ENCODE measurements around the gene ANKRD9. TPM values are rescaled to one million over a fixed set of nuclear protein-coding genes. Genes with fewer than 3 reads are reported as not detected.

ANKRD9 gene
- total and polyA plus RNA-seq, 2 experiments from 2014 or later: 17.3 to 95.9 TPM

GRCh38 chr14:102502571-102502970 is 7.0 kb downstream of the ANKRD9 start:
- ATAC-seq (no peak), DNase-seq (ENCODE audit: low spot score) (no peak)
- no peaks in the 10 kb centered on the region for H3K79me2 ChIP-seq (replicated peaks; ENCODE audit: insufficient read depth)
- Mint-ChIP-seq H3K27me3 (ENCODE audit: insufficient read depth, low read depth, poor library complexity) (peaks cover 5% of the 10 kb centered on the region), H3K4me1 (no peaks in the 10 kb centered on the region; the same call in 2 of the 3 replicates), H3K36me3 (ENCODE audit: low read depth) (peaks cover 11% of the 10 kb centered on the region; the same call in 2 of the 3 replicates), H3K27ac (no peak overlapping the region), H3K9me3 (no peaks in the 10 kb centered on the region), H3K4me3 (no peak overlapping the region)
- no peak overlapping the region for H3K4me3 ChIP-seq
- H3K27ac ChIP-seq (ENCODE audit: low read depth): no peak overlapping the region
- H3K4me1 ChIP-seq (ENCODE audit: insufficient read depth): no peaks in the 10 kb centered on the region
- peaks cover 4% of the 10 kb centered on the region; the same call in 1 of the 2 replicates for H4K20me1 ChIP-seq (replicated peaks; ENCODE audit: insufficient read depth)
- no peak overlapping the region for H2AFZ ChIP-seq
- no peaks in the 10 kb centered on the region for H3K27me3 ChIP-seq (ENCODE audit: insufficient read depth)
- TF ChIP-seq CREB1 (CRISPR knock-in tag; IDR thresholded peaks at IDR 0.05; ENCODE audit: low read depth) (no peak), EZH2phosphoT487 (IDR thresholded peaks at IDR 0.05; ENCODE audit: unreplicated experiment) (no peak), POLR2AphosphoS5 (IDR thresholded peaks at IDR 0.05; ENCODE audit: low read depth) (no peak), NANOG (IDR thresholded peaks at IDR 0.05; ENCODE audit: borderline replicate concordance) (no peak), ZNF331 (CRISPR knock-in tag; IDR thresholded peaks at IDR 0.05; ENCODE audit: low read depth) (no peak), JUNB (IDR thresholded peaks at IDR 0.05; ENCODE audit: unreplicated experiment) (no peak), REST (IDR thresholded peaks at IDR 0.05; ENCODE audit: unreplicated experiment) (no peak), EZH2 (IDR thresholded peaks at IDR 0.05; ENCODE audit: low read depth, unreplicated experiment) (no peak), ZNF114 (CRISPR knock-in tag; IDR thresholded peaks at IDR 0.05) (no peak), STAT1 (IDR thresholded peaks at IDR 0.05; ENCODE audit: unreplicated experiment) (no peak)
- TF ChIP-seq, protein P1, sequence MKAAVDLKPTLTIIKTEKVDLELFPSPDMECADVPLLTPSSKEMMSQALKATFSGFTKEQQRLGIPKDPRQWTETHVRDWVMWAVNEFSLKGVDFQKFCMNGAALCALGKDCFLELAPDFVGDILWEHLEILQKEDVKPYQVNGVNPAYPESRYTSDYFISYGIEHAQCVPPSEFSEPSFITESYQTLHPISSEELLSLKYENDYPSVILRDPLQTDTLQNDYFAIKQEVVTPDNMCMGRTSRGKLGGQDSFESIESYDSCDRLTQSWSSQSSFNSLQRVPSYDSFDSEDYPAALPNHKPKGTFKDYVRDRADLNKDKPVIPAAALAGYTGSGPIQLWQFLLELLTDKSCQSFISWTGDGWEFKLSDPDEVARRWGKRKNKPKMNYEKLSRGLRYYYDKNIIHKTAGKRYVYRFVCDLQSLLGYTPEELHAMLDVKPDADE (IDR thresholded peaks at IDR 0.05): no peak
- TF ChIP-seq, protein P2, sequence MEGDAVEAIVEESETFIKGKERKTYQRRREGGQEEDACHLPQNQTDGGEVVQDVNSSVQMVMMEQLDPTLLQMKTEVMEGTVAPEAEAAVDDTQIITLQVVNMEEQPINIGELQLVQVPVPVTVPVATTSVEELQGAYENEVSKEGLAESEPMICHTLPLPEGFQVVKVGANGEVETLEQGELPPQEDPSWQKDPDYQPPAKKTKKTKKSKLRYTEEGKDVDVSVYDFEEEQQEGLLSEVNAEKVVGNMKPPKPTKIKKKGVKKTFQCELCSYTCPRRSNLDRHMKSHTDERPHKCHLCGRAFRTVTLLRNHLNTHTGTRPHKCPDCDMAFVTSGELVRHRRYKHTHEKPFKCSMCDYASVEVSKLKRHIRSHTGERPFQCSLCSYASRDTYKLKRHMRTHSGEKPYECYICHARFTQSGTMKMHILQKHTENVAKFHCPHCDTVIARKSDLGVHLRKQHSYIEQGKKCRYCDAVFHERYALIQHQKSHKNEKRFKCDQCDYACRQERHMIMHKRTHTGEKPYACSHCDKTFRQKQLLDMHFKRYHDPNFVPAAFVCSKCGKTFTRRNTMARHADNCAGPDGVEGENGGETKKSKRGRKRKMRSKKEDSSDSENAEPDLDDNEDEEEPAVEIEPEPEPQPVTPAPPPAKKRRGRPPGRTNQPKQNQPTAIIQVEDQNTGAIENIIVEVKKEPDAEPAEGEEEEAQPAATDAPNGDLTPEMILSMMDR (conservative IDR thresholded peaks at IDR 0.05; ENCODE audit: low read depth in 2 of 2): no peak
- TF ChIP-seq, protein P3, sequence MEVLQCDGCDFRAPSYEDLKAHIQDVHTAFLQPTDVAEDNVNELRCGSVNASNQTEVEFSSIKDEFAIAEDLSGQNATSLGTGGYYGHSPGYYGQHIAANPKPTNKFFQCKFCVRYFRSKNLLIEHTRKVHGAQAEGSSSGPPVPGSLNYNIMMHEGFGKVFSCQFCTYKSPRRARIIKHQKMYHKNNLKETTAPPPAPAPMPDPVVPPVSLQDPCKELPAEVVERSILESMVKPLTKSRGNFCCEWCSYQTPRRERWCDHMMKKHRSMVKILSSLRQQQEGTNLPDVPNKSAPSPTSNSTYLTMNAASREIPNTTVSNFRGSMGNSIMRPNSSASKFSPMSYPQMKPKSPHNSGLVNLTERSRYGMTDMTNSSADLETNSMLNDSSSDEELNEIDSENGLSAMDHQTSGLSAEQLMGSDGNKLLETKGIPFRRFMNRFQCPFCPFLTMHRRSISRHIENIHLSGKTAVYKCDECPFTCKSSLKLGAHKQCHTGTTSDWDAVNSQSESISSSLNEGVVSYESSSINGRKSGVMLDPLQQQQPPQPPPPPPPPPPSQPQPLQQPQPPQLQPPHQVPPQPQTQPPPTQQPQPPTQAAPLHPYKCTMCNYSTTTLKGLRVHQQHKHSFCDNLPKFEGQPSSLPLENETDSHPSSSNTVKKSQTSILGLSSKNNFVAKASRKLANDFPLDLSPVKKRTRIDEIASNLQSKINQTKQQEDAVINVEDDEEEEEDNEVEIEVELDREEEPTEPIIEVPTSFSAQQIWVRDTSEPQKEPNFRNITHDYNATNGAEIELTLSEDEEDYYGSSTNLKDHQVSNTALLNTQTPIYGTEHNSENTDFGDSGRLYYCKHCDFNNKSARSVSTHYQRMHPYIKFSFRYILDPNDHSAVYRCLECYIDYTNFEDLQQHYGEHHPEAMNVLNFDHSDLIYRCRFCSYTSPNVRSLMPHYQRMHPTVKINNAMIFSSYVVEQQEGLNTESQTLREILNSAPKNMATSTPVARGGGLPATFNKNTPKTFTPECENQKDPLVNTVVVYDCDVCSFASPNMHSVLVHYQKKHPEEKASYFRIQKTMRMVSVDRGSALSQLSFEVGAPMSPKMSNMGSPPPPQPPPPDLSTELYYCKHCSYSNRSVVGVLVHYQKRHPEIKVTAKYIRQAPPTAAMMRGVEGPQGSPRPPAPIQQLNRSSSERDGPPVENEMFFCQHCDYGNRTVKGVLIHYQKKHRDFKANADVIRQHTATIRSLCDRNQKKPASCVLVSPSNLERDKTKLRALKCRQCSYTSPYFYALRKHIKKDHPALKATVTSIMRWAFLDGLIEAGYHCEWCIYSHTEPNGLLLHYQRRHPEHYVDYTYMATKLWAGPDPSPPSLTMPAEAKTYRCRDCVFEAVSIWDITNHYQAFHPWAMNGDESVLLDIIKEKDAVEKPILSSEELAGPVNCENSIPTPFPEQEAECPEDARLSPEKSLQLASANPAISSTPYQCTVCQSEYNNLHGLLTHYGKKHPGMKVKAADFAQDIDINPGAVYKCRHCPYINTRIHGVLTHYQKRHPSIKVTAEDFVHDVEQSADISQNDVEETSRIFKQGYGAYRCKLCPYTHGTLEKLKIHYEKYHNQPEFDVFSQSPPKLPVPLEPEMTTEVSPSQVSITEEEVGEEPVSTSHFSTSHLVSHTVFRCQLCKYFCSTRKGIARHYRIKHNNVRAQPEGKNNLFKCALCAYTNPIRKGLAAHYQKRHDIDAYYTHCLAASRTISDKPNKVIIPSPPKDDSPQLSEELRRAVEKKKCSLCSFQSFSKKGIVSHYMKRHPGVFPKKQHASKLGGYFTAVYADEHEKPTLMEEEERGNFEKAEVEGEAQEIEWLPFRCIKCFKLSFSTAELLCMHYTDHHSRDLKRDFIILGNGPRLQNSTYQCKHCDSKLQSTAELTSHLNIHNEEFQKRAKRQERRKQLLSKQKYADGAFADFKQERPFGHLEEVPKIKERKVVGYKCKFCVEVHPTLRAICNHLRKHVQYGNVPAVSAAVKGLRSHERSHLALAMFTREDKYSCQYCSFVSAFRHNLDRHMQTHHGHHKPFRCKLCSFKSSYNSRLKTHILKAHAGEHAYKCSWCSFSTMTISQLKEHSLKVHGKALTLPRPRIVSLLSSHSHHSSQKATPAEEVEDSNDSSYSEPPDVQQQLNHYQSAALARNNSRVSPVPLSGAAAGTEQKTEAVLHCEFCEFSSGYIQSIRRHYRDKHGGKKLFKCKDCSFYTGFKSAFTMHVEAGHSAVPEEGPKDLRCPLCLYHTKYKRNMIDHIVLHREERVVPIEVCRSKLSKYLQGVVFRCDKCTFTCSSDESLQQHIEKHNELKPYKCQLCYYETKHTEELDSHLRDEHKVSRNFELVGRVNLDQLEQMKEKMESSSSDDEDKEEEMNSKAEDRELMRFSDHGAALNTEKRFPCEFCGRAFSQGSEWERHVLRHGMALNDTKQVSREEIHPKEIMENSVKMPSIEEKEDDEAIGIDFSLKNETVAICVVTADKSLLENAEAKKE (CRISPR knock-in tag; IDR thresholded peaks at IDR 0.05): no peak
- H3K4me2 ChIP-seq: no peak overlapping the region
- 0 out of 2 replicates have a peak, but pooled peaks cover 2% of the 10 kb centered on the region for H3K36me3 ChIP-seq (ENCODE audit: insufficient read depth)
- H3K9me2 ChIP-seq (ENCODE audit: insufficient read depth): no peaks in the 10 kb centered on the region
- peaks cover 10% of the 10 kb centered on the region for H3F3A ChIP-seq (replicated peaks; ENCODE audit: low read depth)

Measured in GM23338 (cell line).